ENCODE measurements around the gene SS18L1.

Gene SS18L1

GRCh38 chr20:62191781-62192559 lies 48.4 kb downstream of the SS18L1 start:
- DNase-seq (ENCODE audit: low read depth in 1 of 2, low spot score in 1 of 2) = no peak

- DNase-seq (ENCODE audit: low read depth in 1 of 2, low spot score in 1 of 2) = no peak
These were observed 49.1 kb downstream of the SS18L1 start for GRCh38 chr20:62192635-62193034.

- no peak for DNase-seq (ENCODE audit: low read depth in 1 of 2, low spot score in 1 of 2)
These were observed 49.8 kb downstream of the SS18L1 start for GRCh38 chr20:62193079-62194025.

- DNase-seq (ENCODE audit: low read depth in 1 of 2, low spot score in 1 of 2) = no peak
These were observed 51.5 kb downstream of the SS18L1 start for GRCh38 chr20:62195075-62195405.

GRCh38 chr20:62195736-62196135 lies 52.2 kb downstream of the SS18L1 start:
- no peak for DNase-seq (ENCODE audit: low read depth in 1 of 2, low spot score in 1 of 2)

GRCh38 chr20:62196286-62196685 lies 52.7 kb downstream of the SS18L1 start:
- DNase-seq (ENCODE audit: low read depth in 1 of 2, low spot score in 1 of 2) = no peak

GRCh38 chr20:62197311-62197710 lies 53.7 kb downstream of the SS18L1 start:
- no peak for DNase-seq (ENCODE audit: low read depth in 1 of 2, low spot score in 1 of 2)

- DNase-seq (ENCODE audit: low read depth in 1 of 2, low spot score in 1 of 2) = no peak
These were observed 54.2 kb downstream of the SS18L1 start for GRCh38 chr20:62197801-62198200.

- DNase-seq (ENCODE audit: low read depth in 1 of 2, low spot score in 1 of 2) = no peak
These were observed 54.9 kb downstream of the SS18L1 start for GRCh38 chr20:62198496-62198895.

- DNase-seq (ENCODE audit: low read depth in 1 of 2, low spot score in 1 of 2) = no peak
These were observed 55.4 kb downstream of the SS18L1 start for GRCh38 chr20:62198931-62199330.

- no peak for DNase-seq (ENCODE audit: low read depth in 1 of 2, low spot score in 1 of 2)
These were observed 57.1 kb downstream of the SS18L1 start for GRCh38 chr20:62200491-62201172.

GRCh38 chr20:62201173-62202082 lies 57.9 kb downstream of the SS18L1 start:
- DNase-seq (ENCODE audit: low read depth in 1 of 2, low spot score in 1 of 2) = no peak

GRCh38 chr20:62202083-62202395 lies 58.5 kb downstream of the SS18L1 start:
- DNase-seq (ENCODE audit: low read depth in 1 of 2, low spot score in 1 of 2) = no peak

GRCh38 chr20:62202676-62203377 lies 59.3 kb downstream of the SS18L1 start:
- no peak for DNase-seq (ENCODE audit: low read depth in 1 of 2, low spot score in 1 of 2)

- no peak for DNase-seq (ENCODE audit: low read depth in 1 of 2, low spot score in 1 of 2)
These were observed 59.9 kb downstream of the SS18L1 start for GRCh38 chr20:62203378-62204030.

- no peak for DNase-seq (ENCODE audit: low read depth in 1 of 2, low spot score in 1 of 2)
These were observed 62.2 kb downstream of the SS18L1 start for GRCh38 chr20:62205618-62206387.

GRCh38 chr20:62206388-62206775 lies 62.8 kb downstream of the SS18L1 start:
- DNase-seq (ENCODE audit: low read depth in 1 of 2, low spot score in 1 of 2) = no peak

GRCh38 chr20:62208061-62208794 lies 64.7 kb downstream of the SS18L1 start:
- no peak for DNase-seq (ENCODE audit: low read depth in 1 of 2, low spot score in 1 of 2)
